ENCODE results near the gene CHRM2.

GRCh38 chr7:136878878-136879277 is 10.4 kb downstream of the CHRM2 start:
- TF ChIP-seq CTCF (IDR thresholded peaks at IDR 0.05 in 8 of 11, conservative IDR thresholded peaks at IDR 0.05 in 3 of 11): no peak
- no peak for TF ChIP-seq POLR2AphosphoS5 (IDR thresholded peaks at IDR 0.05)
- no peak for TF ChIP-seq POLR2A (IDR thresholded peaks at IDR 0.05)

Measured in spleen (tissue), 7 donors.